ENCODE data around the gene TBC1D7. TPM values are rescaled to one million over a fixed set of nuclear protein-coding genes. Genes with fewer than 3 reads are reported as not detected.

Gene TBC1D7
- polyA plus RNA-seq, 1 donor from 2014 or later = 67.9 TPM

- H3K9ac ChIP-seq (ENCODE audit: low read length) = no peak overlapping the region
- H2AFZ ChIP-seq (ENCODE audit: low read depth, low read length) = no peak overlapping the region
These were observed 43.7 kb upstream of the TBC1D7 start for GRCh38 chr6:13372076-13372475.

GRCh38 chr6:13371421-13372072, 43.2 kb upstream of the TBC1D7 start:
- Histone ChIP-seq H2AFZ (ENCODE audit: low read depth, low read length) (no peak overlapping the region), H3F3A (ENCODE audit: insufficient read depth, low read length, poor library complexity, severe bottlenecking) (no peaks in the 10 kb centered on the region), H3K9ac (ENCODE audit: low read length) (no peak overlapping the region), H3K4me3 (ENCODE audit: low read length) (no peak overlapping the region), H3K9me2 (ENCODE audit: insufficient read depth, low read length) (no peaks in the 10 kb centered on the region), H3K27me3 (ENCODE audit: insufficient read depth, low read depth, low read length) (no peaks in the 10 kb centered on the region), H4K20me1 (ENCODE audit: insufficient read depth) (no peaks in the 10 kb centered on the region), H3K27ac (ENCODE audit: low read length) (no peak overlapping the region), H3K9me3 (ENCODE audit: low read length) (no peaks in the 10 kb centered on the region), H3K36me3 (ENCODE audit: insufficient read depth, low read length) (no peaks in the 10 kb centered on the region), H3K79me2 (replicated peaks; ENCODE audit: insufficient read depth, low read length) (no peaks in the 10 kb centered on the region), H3K4me2 (ENCODE audit: low read length) (no peak overlapping the region)
- TF ChIP-seq EP300 (conservative IDR thresholded peaks at IDR 0.05; ENCODE audit: poor library complexity, severe bottlenecking) (no peak), REST (IDR thresholded peaks at IDR 0.05; ENCODE audit: borderline replicate concordance) (no peak), SMC3 (conservative IDR thresholded peaks at IDR 0.05; ENCODE audit: poor library complexity) (no peak), POLR2AphosphoS5 (IDR thresholded peaks at IDR 0.05) (no peak), RAD21 (conservative IDR thresholded peaks at IDR 0.05) (no peak), TAF1 (IDR thresholded peaks at IDR 0.05; ENCODE audit: low read depth) (no peak), MXI1 (conservative IDR thresholded peaks at IDR 0.05; ENCODE audit: poor library complexity, severe bottlenecking) (no peak), EZH2 (IDR thresholded peaks at IDR 0.05; ENCODE audit: borderline replicate concordance, insufficient read depth, low read length, poor library complexity, severe bottlenecking) (no peak)

More at GRCh38 chr6:13372076-13372475, 43.7 kb upstream of the TBC1D7 start:
- Histone ChIP-seq H4K20me1 (ENCODE audit: insufficient read depth) (no peaks in the 10 kb centered on the region), H3F3A (ENCODE audit: insufficient read depth, low read length, poor library complexity, severe bottlenecking) (no peaks in the 10 kb centered on the region), H3K79me2 (replicated peaks; ENCODE audit: insufficient read depth, low read length) (no peaks in the 10 kb centered on the region), H3K9me3 (ENCODE audit: low read length) (no peaks in the 10 kb centered on the region), H3K4me2 (ENCODE audit: low read length) (no peak overlapping the region), H3K4me3 (ENCODE audit: low read length) (no peak overlapping the region), H3K36me3 (ENCODE audit: insufficient read depth, low read length) (no peaks in the 10 kb centered on the region), H3K9me2 (ENCODE audit: insufficient read depth, low read length) (no peaks in the 10 kb centered on the region), H3K27ac (ENCODE audit: low read length) (no peak overlapping the region), H3K27me3 (ENCODE audit: insufficient read depth, low read depth, low read length) (no peaks in the 10 kb centered on the region)
- TF ChIP-seq TAF1 (IDR thresholded peaks at IDR 0.05; ENCODE audit: low read depth) = no peak
- no peak for TF ChIP-seq EZH2 (IDR thresholded peaks at IDR 0.05; ENCODE audit: borderline replicate concordance, insufficient read depth, low read length, poor library complexity, severe bottlenecking)
- TF ChIP-seq MXI1 (conservative IDR thresholded peaks at IDR 0.05; ENCODE audit: poor library complexity, severe bottlenecking) = no peak
- no peak for TF ChIP-seq EP300 (conservative IDR thresholded peaks at IDR 0.05; ENCODE audit: poor library complexity, severe bottlenecking)
- no peak for TF ChIP-seq REST (IDR thresholded peaks at IDR 0.05; ENCODE audit: borderline replicate concordance)
- TF ChIP-seq SMC3 (conservative IDR thresholded peaks at IDR 0.05; ENCODE audit: poor library complexity) = no peak
- no peak for TF ChIP-seq CTCF (IDR thresholded peaks at IDR 0.05; ENCODE audit: poor library complexity, severe bottlenecking)
- TF ChIP-seq RAD21 (conservative IDR thresholded peaks at IDR 0.05) = no peak
